ENCODE results near the gene CFAP61. TPM values are rescaled to one million over a fixed set of nuclear protein-coding genes. Genes with fewer than 3 reads are reported as not detected.

The CFAP61 gene
- total RNA-seq, 1 donor from 2014 or later: not detected

DNA sequence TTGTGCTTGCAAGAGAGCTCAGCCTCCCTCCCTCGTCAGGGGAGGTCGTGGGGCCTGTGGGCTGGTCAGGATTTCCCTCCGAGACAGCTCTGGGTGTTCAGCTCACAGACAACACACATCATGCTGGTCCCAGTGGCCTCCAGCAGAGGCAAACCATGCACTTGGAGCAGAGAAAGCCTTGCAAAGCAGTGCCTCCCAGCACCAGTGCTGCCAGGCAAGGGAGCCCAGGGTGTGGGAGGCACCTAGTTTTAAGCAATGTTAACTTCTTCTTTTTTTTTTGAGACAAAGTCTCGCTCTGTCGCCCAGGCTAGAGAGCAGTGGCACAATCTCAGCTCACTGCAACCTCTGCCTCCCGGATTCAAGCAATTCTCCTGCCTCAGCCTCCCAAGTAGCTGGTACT lies 281.5 kb downstream of the CFAP61 start:
- TF ChIP-seq CTCF (conservative IDR thresholded peaks at IDR 0.05; ENCODE audit: low read depth, low read length): no peak
- H3K4me3 ChIP-seq (ENCODE audit: low read depth, low read length): no peak overlapping the region
- DNase-seq (ENCODE audit: low read depth): no peak

- no peak for DNase-seq (ENCODE audit: low read depth)
- H3K4me3 ChIP-seq (ENCODE audit: low read depth, low read length): no peak overlapping the region
- TF ChIP-seq CTCF (conservative IDR thresholded peaks at IDR 0.05; ENCODE audit: low read depth, low read length): no peak
Observed at GRCh38 chr20:20334489-20334888, 282.2 kb downstream of the CFAP61 start.

DNA sequence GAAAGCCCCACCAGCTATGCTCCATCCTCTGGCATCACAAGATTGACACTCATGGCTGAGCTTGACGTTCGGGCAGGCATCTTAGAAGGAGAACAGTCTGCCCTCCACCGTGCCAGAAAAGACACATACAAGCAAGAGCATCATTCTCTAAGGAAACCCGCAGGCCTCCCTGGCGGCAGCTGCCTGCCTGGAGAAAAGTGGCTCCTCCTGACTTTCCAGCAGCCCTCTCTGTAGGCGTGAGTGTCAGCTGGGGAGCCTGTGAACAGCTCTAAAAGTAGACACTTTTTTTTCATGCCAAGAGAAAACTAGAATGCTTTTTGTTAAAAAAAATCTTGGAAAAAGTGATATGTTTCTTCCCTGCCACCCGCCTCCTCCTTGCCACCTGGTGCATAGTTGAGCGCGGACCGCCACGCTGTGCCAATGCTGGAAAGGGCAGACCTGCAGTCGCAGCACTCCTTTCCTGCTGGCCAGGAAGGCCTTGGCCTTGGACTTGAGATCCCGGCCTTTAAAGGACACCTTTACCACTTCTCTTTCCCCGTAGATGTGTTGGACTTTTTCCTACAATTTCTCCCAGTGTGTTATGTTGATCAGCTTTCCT lies 285.9 kb downstream of the CFAP61 start:
- no peak overlapping the region for H3K4me3 ChIP-seq (ENCODE audit: low read depth, low read length)
- no peak for DNase-seq (ENCODE audit: low read depth)
- no peak for TF ChIP-seq CTCF (conservative IDR thresholded peaks at IDR 0.05; ENCODE audit: low read depth, low read length)

DNA sequence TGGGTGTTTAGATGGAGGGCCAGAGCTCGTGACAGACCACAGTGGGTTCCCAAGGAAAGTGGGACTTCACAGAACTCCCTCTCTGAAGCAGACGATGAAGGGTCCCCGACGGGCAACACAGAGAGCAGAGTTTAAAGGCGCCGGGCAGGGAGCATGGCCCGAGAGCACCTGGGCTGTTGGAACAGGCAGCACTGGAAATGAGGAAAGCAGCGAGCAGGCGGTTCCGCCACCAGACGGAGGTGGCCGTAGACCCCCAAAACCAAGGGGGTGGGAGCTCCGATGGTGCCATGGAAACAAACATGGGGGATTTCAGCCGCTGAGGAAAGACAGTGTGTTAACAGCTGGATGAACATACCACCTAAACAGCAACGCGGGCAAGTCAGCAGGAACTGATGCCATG lies 288.1 kb downstream of the CFAP61 start:
- H3K4me3 ChIP-seq (ENCODE audit: low read depth, low read length): no peak overlapping the region
- TF ChIP-seq CTCF (conservative IDR thresholded peaks at IDR 0.05; ENCODE audit: low read depth, low read length): no peak

DNA sequence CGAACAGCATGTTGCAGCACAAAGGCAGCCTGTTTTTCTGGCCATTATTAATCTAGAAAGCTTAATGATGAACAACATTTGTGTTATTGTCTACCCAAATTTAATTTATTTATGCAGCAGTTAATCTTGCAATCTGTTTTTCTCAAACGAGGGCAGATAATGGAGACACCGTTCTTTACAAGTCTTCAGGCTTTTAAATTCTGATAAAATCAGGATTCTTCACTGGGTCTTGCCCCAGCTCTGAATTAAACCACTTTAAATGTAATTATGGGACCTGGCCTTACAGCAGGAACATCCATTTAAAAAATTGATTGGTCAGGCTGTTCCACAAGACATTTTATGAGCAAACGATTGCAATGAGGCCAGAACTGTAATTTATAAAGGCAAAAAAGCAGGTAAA lies 289.0 kb downstream of the CFAP61 start:
- no peak for DNase-seq (ENCODE audit: low read depth)
- H3K4me3 ChIP-seq (ENCODE audit: low read depth, low read length): no peak overlapping the region
- no peak for TF ChIP-seq CTCF (conservative IDR thresholded peaks at IDR 0.05; ENCODE audit: low read depth, low read length)

More for the DNA sequence above, 288.1 kb downstream of the CFAP61 start:
- no peak for DNase-seq (ENCODE audit: low read depth)

GRCh38 chr20:20342066-20342465 lies 289.7 kb downstream of the CFAP61 start:
- no peak overlapping the region for H3K4me3 ChIP-seq (ENCODE audit: low read depth, low read length)
- TF ChIP-seq CTCF (conservative IDR thresholded peaks at IDR 0.05; ENCODE audit: low read depth, low read length): no peak
- DNase-seq (ENCODE audit: low read depth): no peak

DNA sequence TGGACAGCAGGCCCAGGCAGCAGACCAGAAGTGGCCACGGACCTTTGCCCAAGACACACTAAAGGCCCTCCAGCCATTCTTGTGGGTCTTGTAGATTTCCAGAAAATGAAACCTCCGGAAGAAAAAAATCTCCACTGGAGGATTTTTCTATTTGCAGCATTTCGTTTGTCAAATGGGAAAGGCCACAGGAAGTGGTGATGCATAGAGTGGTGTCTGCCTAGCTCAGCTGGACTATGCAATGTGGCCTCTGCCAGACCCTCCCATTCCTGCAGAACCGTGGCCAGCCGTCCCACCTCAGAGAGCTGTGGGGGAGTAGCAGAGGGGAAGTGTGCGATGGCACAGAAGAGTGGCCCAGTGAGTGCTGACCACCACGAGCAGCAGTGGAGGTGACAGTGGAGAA lies 291.6 kb downstream of the CFAP61 start:
- no peak for TF ChIP-seq CTCF (conservative IDR thresholded peaks at IDR 0.05; ENCODE audit: low read depth, low read length)
- no peak overlapping the region for H3K4me3 ChIP-seq (ENCODE audit: low read depth, low read length)
- no peak for DNase-seq (ENCODE audit: low read depth)

Measured in epithelial cell of proximal tubule (primary cell).